Stimulated activated CD4-positive, alpha-beta T cell treated with anti-CD3 and anti-CD28 coated beads, Interleukin-15, amount 100 ng/mL, for 48 hours (primary cell): ENCODE measurements around the gene IQCM.

Source experiments
- DNase-seq, 2 donors: peaks; one replicate each; pipeline ENCODE4 v3.0.0-alpha.2; 2020; ENCODE audit warnings: low read depth in 2 of 2

Gene IQCM

GRCh38 chr4:149781150-149781549 is 34.5 kb downstream of the IQCM start:
- DNase-seq: no peak

GRCh38 chr4:149768477-149768876 is 47.2 kb downstream of the IQCM start:
- no peak for DNase-seq

- DNase-seq: no peak
These were observed 49.5 kb downstream of the IQCM start for GRCh38 chr4:149766135-149766534.

GRCh38 chr4:149765630-149766029 is 50.0 kb downstream of the IQCM start:
- no peak for DNase-seq

GRCh38 chr4:149755969-149756368 is 59.7 kb downstream of the IQCM start:
- DNase-seq: no peak

- no peak for DNase-seq
These were observed 61.1 kb downstream of the IQCM start for GRCh38 chr4:149754526-149754925.

- DNase-seq: no peak
These were observed 62.9 kb downstream of the IQCM start for GRCh38 chr4:149752729-149753128.

- DNase-seq: no peak
These were observed 64.5 kb downstream of the IQCM start for GRCh38 chr4:149751174-149751573.

- DNase-seq: no peak
These were observed 65.9 kb downstream of the IQCM start for GRCh38 chr4:149749784-149750183.

GRCh38 chr4:149747646-149748045 is 68.0 kb downstream of the IQCM start:
- no peak for DNase-seq

GRCh38 chr4:149746276-149746675 is 69.4 kb downstream of the IQCM start:
- DNase-seq: no peak

GRCh38 chr4:149741186-149741831 is 74.3 kb downstream of the IQCM start:
- no peak for DNase-seq

GRCh38 chr4:149738156-149738555 is 77.5 kb downstream of the IQCM start:
- no peak for DNase-seq

GRCh38 chr4:149735796-149736195 is 79.8 kb downstream of the IQCM start:
- DNase-seq: no peak

- no peak for DNase-seq
These were observed 87.2 kb downstream of the IQCM start for GRCh38 chr4:149728444-149728843.

GRCh38 chr4:149727663-149728062 is 88.0 kb downstream of the IQCM start:
- DNase-seq: no peak

- DNase-seq: no peak
These were observed 92.6 kb downstream of the IQCM start for GRCh38 chr4:149723065-149723464.

GRCh38 chr4:149719806-149720205 is 95.8 kb downstream of the IQCM start:
- DNase-seq: no peak

- no peak for DNase-seq
These were observed 96.3 kb downstream of the IQCM start for GRCh38 chr4:149719357-149719756.

GRCh38 chr4:149718500-149718899 is 97.1 kb downstream of the IQCM start:
- no peak for DNase-seq

GRCh38 chr4:149716728-149717127 is 98.9 kb downstream of the IQCM start:
- no peak for DNase-seq

- no peak for DNase-seq
These were observed 99.6 kb downstream of the IQCM start for GRCh38 chr4:149715822-149716585.

- no peak for DNase-seq
These were observed 102.6 kb downstream of the IQCM start for GRCh38 chr4:149713031-149713430.
